Panc1 (cell line): ENCODE measurements around the gene OR11A1. TPM values are rescaled to one million over a fixed set of nuclear protein-coding genes. Genes with fewer than 3 reads are reported as not detected.

ENCODE experiments used
- ATAC-seq: fragments of 200-7000 bp; cut with Tn5 transposase; 2 replicates; pipeline ENCODE4 v1.9.1; 2020; ENCODE audit warnings: mild to moderate bottlenecking, moderate library complexity
- BruUV-seq: library from RNA; stranded (reverse); fragments of 400-500 nt; replicated peaks from 2 replicates; lab custom pipeline; 2021; lab: Mats Ljungman, UMichigan
- CTCF ChIA-PET: fragments of 300-600 bp; sonication (Branson Sonifier 250); formaldehyde crosslinking; loops from one replicate; lab custom pipeline; 2022; ENCODE audit warnings: antibody characterized with exemption; lab: Charles Lee
- POLR2A ChIA-PET: fragments of 300-600 bp; sonication (Branson Sonifier 250); formaldehyde crosslinking; loops from one replicate; lab custom pipeline; 2022; ENCODE audit warnings: antibody characterized with exemption; lab: Charles Lee
- DNase-seq: peaks from one replicate; pipeline ENCODE4 v3.0.0-alpha.2; 2010; ENCODE audit warnings: low read depth, low spot score
- H3K27ac ChIP-seq: 2 replicates; pipeline ENCODE4 v1.5.1; 2011; ENCODE audit warnings: mild to moderate bottlenecking, low read length, inconsistent platforms
- H3K27me3 ChIP-seq: fragments of 200-500 bp; sonication (Bioruptor generic); 2 replicates; pipeline ENCODE4 v1.6.0; 2014; ENCODE audit warnings: low read length, inconsistent platforms; ENCODE audit not compliant: control insufficient read depth, insufficient read depth
- H3K36me3 ChIP-seq: fragments of 200-500 bp; sonication (Bioruptor generic); 2 replicates; pipeline ENCODE4 v1.5.1; 2014; ENCODE audit warnings: inconsistent platforms, mild to moderate bottlenecking, low read length, moderate library complexity; ENCODE audit not compliant: control insufficient read depth, insufficient read depth
- H3K4me1 ChIP-seq: 2 replicates; pipeline ENCODE4 v1.5.1; 2011; ENCODE audit warnings: inconsistent platforms, mild to moderate bottlenecking, low read length, moderate library complexity; ENCODE audit not compliant: control insufficient read depth, insufficient read depth
- H3K4me3 ChIP-seq, 2 experiments: 2 replicates each; pipeline ENCODE4 v1.5.1; 2011 to 2012; ENCODE audit warnings: low read depth in 2 of 2, low read length in 2 of 2, mild to moderate bottlenecking in 2 of 2, inconsistent platforms in 1 of 2, moderate library complexity in 1 of 2
- H3K9me3 ChIP-seq: fragments of 200-500 bp; sonication (Bioruptor generic); 2 replicates; pipeline ENCODE4 v1.5.1; 2014; ENCODE audit warnings: low read depth, mild to moderate bottlenecking, inconsistent platforms, low read length, moderate library complexity; ENCODE audit not compliant: control insufficient read depth, insufficient read depth
- POLR2AphosphoS5 ChIP-seq: IDR thresholded peaks from 2 replicates; pipeline ENCODE4 v1.6.1; 2012; ENCODE audit warnings: mild to moderate bottlenecking, low read depth, low read length, moderate library complexity
- REST ChIP-seq, 2 experiments: IDR thresholded peaks; 2 replicates each; pipeline ENCODE4 v1.6.1; 2011 to 2012; ENCODE audit warnings: low read depth in 2 of 2, control low read depth in 1 of 2, low read length in 1 of 2, mild to moderate bottlenecking in 1 of 2, moderate library complexity in 1 of 2; ENCODE audit not compliant: insufficient read depth in 1 of 2
- SIN3A ChIP-seq: IDR thresholded peaks from 2 replicates; pipeline ENCODE4 v1.6.1; 2012; ENCODE audit warnings: low read depth, mild to moderate bottlenecking, low read length, moderate library complexity, borderline replicate concordance; ENCODE audit not compliant: insufficient read depth
- TCF7L2 ChIP-seq: IDR thresholded peaks from 2 replicates; pipeline ENCODE4 v1.6.1; 2011; ENCODE audit warnings: mild to moderate bottlenecking, low read depth, low read length, inconsistent platforms
- in situ Hi-C: cut with HindIII; loops from 2 replicates; pipeline ENCODE4 v1.10.0; 2016; ENCODE audit warnings: low sequenced_read_pairs, low pct_unique_long_range_greater_than_20kb
- intact Hi-C: fragments of 100-400 bp; cut with micrococcal nuclease; formaldehyde crosslinking; loops from one replicate; pipeline ENCODE4 v1.10.0; 2022; ENCODE audit not compliant: unreplicated experiment
- total RNA-seq: library from RNA; stranded (reverse); gene quantifications from one replicate; pipeline ENCODE4 v1.2.1, GENCODE V29; 2021; ENCODE audit not compliant: unreplicated experiment
- TF ChIP-seq, protein P1 (sequence below): fragments of 450-650 bp; IDR thresholded peaks from 2 replicates; pipeline ENCODE4 v1.5.1; 2017; ENCODE audit warnings: mild to moderate bottlenecking

Gene OR11A1
- total RNA-seq, 1 experiment from 2014 or later, result not detected

DNA sequence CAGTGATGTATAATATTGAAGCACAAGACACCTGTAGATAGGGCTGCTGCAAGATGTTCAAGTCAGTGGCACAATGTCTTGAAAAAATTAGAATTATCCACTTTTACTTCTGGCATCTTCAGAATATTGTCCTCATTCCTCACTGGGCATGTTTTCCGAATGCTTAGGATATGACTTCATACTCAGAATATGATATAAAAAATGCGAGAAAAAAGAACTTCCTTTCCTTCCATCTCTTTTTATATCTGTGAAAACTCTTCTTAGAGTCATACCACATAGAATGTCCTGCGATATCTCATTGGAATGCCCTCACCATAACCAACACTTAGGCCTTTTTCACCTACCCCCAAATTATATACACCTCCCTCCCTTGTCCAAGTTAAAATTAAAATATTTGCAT, 26.3 kb upstream of the OR11A1 start:
- BruUV-seq, result no TSS peak
- Histone ChIP-seq H3K9me3 (no peaks in the 10 kb centered on the region), H3K4me1 (no peaks in the 10 kb centered on the region), H3K27ac (no peak overlapping the region), H3K36me3 (no peaks in the 10 kb centered on the region), H3K27me3 (no peaks in the 10 kb centered on the region), H3K4me3 (no peak overlapping the region)
- POLR2A ChIA-PET, result no interaction called here
- in situ Hi-C loops, result no loop called here
- TF ChIP-seq REST (IDR thresholded peaks at IDR 0.05; ENCODE audit: insufficient read depth in 1 of 2, low read depth in 2 of 2, low read length in 1 of 2), result no peak
- TF ChIP-seq SIN3A, result no peak
- TF ChIP-seq TCF7L2, result no peak
- no peak for TF ChIP-seq POLR2AphosphoS5
- TF ChIP-seq, protein P1, sequence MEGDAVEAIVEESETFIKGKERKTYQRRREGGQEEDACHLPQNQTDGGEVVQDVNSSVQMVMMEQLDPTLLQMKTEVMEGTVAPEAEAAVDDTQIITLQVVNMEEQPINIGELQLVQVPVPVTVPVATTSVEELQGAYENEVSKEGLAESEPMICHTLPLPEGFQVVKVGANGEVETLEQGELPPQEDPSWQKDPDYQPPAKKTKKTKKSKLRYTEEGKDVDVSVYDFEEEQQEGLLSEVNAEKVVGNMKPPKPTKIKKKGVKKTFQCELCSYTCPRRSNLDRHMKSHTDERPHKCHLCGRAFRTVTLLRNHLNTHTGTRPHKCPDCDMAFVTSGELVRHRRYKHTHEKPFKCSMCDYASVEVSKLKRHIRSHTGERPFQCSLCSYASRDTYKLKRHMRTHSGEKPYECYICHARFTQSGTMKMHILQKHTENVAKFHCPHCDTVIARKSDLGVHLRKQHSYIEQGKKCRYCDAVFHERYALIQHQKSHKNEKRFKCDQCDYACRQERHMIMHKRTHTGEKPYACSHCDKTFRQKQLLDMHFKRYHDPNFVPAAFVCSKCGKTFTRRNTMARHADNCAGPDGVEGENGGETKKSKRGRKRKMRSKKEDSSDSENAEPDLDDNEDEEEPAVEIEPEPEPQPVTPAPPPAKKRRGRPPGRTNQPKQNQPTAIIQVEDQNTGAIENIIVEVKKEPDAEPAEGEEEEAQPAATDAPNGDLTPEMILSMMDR, result no peak
- intact Hi-C loops, result no loop called here
- CTCF ChIA-PET, result no interaction called here
- no peak for ATAC-seq
- DNase-seq, result no peak

DNA sequence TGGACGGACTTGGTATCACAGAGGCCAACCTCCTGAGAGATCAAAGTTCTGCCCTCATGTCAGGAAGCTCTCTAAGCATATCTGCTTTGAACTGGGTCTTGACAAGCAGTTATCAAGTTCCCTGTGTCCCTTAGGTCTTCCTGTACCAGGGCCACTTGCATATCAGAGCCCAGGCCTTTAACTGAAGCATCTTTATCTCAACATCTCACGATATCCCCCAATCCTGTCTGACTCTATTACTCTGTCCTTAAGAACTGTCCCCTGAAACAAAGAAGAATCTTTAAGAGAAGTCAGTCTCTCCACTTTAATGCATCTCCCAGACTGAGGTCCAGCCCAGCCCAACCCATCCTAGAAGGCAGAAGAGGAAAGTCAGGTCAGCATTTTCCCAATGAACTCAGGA, 22.7 kb upstream of the OR11A1 start:
- no TSS peak for BruUV-seq
- in situ Hi-C loops (no loop called here), intact Hi-C loops (no loop called here)
- Histone ChIP-seq H3K9me3 (no peaks in the 10 kb centered on the region), H3K4me1 (no peaks in the 10 kb centered on the region), H3K27ac (no peak overlapping the region), H3K27me3 (no peaks in the 10 kb centered on the region; the same call in 1 of the 2 replicates), H3K4me3 (no peak overlapping the region), H3K36me3 (no peaks in the 10 kb centered on the region)
- ChIA-PET POLR2A (no interaction called here), CTCF (no interaction called here)
- TF ChIP-seq TCF7L2 (no peak), REST (IDR thresholded peaks at IDR 0.05; ENCODE audit: insufficient read depth in 1 of 2, low read depth in 2 of 2, low read length in 1 of 2) (no peak), POLR2AphosphoS5 (no peak)
- TF ChIP-seq, protein P1, result no peak
- no peak for DNase-seq
- ATAC-seq, result no peak
